GM18861 (cell line): Measurements from ENCODE around the gene CAMK2G.
"Not testable (repeated sequence)": the region's sequence is repeated elsewhere in the genome, so short reads cannot be mapped to it uniquely, and the experiment has no call there.

Source experiments
- ATAC-seq: cut with Tn5 transposase; IDR thresholded peaks from one replicate; pipeline ENCODE4 v1.9.1; 2021; ENCODE audit not compliant: unreplicated experiment

CAMK2G gene

DNA sequence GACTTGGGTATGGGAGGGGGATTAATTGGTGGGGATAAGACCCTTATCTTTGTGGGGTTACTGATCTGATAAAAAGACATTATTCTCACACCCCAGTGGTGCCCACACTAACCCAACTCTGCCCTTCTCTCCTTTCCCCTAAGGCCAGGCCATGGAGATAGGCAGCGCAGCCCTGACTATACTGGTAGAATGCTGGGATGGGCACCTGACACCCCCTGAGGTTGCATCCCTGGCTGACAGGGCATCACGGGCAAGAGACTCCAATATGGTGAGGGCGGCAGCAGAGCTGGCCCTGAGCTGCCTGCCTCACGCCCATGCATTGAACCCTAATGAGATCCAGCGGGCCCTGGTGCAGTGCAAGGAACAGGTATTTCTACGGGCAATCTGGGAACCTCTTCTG is 76.3 kb downstream of the CAMK2G start:
- ATAC-seq, result no peak

DNA sequence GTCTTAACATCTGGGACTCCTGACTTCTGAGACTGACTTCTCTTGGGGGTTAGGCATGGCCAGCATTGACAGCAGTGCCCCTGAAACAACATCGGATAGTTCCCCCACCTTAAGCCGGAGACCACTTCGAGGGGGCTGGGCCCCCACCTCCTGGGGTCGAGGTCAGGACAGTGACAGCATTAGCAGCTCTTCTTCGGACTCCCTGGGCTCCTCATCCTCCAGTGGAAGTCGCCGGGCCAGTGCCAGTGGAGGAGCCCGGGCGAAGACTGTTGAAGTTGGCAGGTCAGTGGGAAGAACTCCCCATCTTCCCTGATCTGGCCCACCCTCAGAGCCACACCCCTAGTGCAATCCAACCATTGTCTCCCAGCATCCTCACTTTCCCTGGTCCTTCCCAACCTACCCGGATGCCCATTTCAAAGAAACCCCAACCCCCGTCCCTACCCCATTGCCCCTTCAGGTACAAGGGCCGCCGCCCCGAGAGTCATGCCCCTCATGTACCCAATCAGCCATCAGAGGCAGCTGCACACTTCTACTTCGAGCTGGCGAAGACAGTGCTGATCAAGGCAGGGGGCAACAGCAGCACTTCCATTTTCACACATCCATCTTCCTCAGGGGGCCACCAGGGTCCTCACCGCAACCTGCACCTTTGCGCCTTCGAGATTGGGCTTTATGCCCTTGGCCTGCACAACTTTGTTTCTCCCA is 76.9 kb downstream of the CAMK2G start:
- ATAC-seq, result no peak

- ATAC-seq, result no peak
Observed at GRCh38 chr10:73796766-73797165, 77.6 kb downstream of the CAMK2G start.

DNA sequence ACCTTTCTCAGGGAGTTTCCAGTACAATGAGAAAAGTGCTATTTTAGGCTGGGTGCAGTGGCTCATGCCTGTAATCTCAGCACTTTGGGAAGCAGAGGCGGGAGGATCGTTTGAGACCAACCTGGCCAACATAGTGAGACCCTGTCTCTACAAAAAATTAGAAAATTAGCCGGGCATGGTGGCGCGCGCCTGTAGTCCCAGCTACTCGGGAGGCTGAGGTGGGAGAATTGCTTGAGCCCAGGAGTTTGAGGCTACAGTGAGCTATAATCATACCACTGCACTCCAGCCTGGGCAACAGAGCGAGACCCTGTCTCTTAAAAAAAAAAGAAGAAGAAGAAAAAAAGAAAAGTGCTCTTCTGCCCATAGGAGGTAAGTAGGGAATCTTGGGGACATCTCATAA is 78.3 kb downstream of the CAMK2G start:
- not testable (repeated sequence) for ATAC-seq

DNA sequence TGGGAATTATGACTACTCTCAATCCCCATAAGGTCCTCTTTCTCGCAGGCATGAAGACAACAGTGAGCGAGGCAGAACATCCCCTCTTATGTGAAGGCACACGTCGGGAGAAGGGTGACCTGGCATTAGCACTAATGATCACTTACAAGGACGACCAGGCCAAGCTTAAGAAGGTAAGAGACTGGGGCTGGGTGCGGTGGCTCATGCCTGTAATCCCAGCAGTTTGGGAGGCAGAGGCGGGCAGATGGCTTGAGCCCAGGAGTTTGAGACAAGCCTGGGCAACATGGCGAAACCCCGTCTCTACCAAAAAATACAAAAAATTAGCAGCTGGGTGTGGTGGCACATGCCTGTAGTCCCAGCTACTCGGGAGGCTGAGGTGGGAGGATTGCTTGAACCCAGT is 78.9 kb downstream of the CAMK2G start:
- not testable (repeated sequence) for ATAC-seq

GRCh38 chr10:73793456-73793855 is 80.9 kb downstream of the CAMK2G start:
- ATAC-seq, result no peak

DNA sequence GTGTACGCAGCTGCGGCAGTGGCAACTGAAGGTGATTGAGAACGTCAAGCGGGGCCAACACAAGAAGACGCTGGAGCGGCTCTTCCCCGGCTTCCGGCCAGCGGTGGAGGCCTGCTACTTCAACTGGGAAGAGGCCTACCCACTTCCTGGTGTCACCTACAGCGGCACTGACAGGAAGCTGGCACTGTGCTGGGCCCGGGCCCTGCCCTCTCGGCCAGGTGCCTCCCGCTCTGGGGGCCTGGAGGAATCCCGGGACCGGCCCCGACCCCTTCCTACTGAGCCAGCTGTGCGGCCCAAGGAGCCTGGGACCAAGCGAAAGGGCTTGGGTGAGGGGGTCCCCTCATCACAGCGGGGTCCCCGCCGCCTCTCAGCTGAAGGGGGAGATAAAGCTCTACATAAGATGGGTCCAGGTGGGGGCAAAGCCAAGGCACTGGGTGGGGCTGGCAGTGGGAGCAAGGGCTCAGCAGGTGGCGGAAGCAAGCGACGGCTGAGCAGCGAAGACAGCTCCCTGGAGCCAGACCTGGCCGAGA is 82.4 kb downstream of the CAMK2G start:
- no peak for ATAC-seq

- ATAC-seq, result no peak
Observed at GRCh38 chr10:73790886-73791625, 83.3 kb downstream of the CAMK2G start.

GRCh38 chr10:73789659-73790055 is 84.7 kb downstream of the CAMK2G start:
- no peak for ATAC-seq

DNA sequence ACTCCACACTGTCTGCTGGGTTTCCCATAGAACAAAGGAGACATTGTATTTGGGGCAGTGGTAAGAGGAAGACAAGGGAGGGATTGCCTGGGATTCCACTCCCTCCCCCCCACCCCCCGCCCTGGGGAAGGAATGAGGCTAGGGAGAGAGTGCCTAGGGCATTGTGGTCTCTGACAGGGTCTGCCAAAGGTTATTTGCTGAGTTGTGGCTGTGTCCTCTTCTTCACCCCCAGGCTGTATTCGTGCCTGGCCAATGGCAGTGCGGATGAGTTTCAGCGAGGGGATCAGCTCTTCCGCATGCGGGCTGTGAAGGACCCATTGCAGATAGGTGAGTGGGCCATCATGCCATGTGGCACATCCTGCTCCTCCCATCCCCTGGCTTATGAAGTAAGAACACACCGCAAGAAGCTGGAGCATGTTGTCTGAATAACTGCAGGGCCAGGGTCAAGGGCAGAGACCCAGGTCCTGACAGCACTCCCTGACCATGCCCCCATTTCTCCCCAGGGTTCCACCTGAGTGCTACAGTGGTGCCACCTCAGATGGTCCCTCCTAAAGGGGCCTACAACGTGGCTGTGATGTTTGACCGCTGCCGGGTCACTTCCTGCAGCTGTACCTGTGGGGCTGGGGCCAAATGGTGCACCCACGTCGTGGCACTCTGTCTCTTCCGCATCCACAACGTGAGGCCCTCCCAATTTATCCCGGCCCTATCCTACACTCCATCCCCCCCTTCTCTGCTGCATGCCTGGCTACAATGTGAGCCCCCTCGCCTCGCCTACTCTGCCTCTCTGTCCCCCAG is 85.3 kb downstream of the CAMK2G start:
- no peak for ATAC-seq

- not testable (repeated sequence) for ATAC-seq
Observed at GRCh38 chr10:73787031-73787800, 87.1 kb downstream of the CAMK2G start.

DNA sequence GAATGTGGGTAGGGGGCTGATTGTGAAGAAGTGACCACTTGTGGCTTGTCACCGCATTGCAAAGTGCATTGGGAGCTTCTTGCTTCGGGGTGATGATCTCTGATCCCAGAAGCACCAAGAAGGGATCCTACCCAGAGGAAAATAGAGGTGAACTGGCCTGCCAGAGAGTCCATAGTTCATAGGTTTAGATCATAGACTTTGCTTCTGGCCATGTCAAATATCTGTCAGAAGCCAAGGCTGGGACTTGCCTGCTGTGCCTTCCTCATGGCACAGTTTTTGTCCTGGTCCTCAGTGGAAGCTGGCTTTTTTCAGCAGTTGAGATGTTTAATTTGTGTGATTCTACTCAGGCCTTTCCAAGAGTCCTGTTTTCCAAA is 87.9 kb downstream of the CAMK2G start:
- ATAC-seq, result no peak

DNA sequence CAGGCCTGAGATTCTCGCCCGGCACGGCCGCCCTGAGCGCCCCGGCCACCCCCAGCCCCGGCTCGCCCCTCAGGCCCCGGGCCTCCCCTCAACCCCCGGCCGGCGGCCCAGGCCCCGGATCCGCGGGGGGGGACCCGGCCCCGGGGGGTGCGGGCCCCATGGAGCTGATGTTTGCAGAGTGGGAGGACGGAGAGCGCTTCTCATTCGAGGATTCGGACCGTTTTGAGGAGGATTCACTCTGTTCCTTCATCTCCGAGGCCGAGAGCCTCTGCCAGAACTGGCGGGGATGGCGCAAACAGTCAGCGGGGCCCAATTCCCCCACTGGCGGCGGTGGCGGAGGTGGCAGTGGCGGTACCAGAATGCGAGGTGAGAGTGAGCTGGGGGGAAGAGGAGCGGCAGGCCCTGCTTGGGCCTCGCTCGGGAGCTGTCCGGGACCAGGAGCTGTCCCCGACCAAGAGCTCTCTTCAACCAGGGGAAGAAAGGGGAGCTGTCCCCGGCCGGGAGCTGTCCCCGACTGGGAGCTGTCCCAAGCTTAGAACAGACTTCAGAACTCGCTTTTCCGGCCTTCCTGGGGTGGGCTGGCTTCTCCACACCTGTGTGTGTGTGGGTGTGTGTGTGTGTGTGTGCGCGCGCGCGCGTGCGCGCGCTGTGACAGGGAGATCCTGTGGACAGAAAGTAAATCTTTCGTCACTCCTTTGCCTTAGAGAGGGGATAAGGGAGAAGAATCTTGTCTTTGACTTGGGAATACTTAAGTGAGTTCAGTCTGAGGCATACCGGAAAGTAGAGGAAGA is 88.4 kb downstream of the CAMK2G start:
- peak; percentile 9 for ATAC-seq

DNA sequence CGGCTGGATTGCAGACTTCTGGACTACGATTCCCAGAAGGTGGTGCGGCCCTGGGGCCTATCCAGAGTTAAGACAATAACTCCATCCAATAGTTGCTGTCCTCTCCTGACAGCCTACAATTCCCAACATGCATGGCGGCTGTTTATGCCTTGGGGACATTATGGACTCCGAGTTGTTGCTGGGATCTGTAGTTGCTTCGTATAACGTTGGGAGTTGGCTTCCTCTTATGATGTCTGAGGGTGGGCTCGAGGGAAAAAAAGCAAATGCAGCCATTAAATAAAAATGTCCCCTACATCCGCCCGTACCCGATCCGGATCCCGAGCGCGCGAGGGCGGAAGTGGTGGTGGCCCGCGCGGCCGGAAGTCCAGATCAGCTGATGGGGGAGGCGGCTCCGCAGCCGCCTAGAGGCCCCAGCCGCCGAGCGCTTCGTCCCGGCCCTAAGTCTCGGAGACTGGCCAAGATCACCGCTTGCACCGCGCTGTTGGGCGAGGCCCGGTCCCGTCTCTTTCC is 89.1 kb downstream of the CAMK2G start, which contains the start of gene ZSWIM8:
Gene ZSWIM8, plus strand, starts transcription at position 396 of the 510 bp plus-strand sequence. CDS start 273 bp downstream, outside the sequence.
- ATAC-seq, result peak; percentile 66

GRCh38 chr10:73782749-73783085 is 91.6 kb downstream of the CAMK2G start:
- ATAC-seq, result no peak

DNA sequence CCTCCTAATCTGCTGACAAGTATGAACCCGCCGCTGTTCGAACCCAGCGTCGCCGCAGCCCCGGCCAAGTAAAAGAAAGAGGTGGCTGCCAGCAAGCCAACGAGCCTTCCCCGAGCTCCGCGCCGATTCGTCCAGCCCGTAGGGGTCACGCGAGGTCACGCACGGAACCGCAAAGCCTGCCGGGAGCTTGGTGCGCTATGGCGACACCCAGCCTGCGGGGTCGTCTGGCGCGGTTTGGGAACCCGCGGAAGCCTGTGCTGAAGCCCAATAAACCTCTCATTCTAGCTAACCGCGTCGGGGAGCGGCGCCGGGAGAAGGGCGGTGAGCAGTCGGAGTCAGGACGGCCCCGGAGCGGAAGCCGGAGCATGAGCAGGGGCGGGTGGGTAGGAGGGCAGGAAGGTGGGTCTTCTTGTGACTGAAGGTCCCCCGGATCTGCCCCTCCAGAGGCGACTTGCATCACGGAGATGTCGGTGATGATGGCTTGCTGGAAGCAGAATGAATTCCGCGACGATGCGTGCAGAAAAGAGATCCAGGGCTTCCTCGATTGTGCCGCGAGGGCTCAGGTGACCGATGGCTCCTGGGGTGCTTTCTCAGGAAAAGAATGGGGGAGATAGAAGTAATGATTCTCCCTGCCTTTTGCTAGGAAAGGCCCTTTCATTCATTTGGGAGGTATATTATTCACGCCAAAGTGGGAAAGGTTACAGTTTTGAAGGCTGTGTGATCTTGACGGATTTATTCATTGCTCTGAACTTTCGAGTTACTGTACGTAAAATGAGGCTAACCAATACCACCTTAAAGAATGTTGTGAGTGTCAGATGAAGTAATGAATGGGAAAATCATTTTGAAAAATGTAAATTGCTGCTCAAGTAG is 92.2 kb downstream of the CAMK2G start, which contains the start of gene CHCHD1:
Gene CHCHD1, plus strand, starts transcription at position 170 of the 870 bp plus-strand sequence. Its CDS starts 28 bp downstream, at position 198.
- ATAC-seq, result peak; percentile 38

DNA sequence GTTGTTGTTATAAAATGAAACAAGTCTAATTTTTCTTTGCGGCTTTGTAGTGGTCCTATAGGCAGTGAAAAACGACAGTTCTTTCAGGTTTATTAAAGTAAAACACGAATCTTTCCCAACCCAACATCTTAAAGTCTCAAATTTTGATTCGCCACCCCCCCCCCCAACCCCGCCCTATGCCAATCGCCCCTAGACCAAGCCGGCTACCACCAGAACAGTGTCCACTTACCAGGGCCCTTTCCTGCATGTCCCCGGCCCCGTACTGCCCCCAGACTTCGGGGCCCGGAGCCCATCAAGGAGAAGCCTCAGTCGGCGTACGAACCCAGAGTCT is 92.8 kb downstream of the CAMK2G start:
- ATAC-seq, result no peak

DNA sequence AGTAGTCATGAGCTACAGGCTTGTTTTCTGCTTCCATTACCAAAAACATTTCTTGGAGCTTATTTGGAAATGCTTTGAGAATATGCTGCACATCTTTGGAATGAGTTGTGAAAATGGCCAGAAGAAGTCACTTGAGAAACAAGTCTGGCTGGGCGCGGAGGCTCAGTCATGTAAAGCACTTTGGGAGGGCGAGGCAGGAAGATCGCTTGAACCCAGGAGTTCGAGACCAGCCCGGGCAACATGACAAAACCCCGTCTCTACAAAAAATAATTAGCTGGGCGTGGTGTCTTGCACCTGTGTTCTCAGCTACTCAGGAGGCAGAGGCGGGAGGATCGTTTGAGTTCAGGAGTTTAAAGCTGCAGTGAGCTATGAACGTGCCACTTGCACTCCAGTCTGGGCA is 93.4 kb downstream of the CAMK2G start:
- ATAC-seq, result no peak

DNA sequence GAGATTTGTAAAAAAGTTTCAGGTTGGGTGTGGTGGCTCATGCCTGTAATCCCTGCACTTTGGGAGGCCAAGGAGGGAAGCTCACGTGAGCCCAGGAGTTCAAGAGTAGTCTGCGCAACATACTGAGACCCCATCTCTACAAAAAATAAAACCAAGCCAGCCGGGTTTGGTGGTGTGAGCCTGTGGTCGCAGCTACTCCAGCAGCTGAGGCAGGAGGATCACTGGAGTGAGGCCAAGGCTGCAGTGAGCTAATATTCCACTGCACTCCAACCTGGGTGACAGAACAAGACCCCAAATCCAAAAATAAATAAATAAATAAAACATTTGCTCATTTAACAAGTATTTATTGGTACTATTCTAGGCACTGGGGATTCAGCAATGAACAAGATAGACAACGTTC is 94.1 kb downstream of the CAMK2G start:
- ATAC-seq, result no peak
